Activated naive CD8-positive, alpha-beta T cell treated with anti-CD3 and anti-CD28 coated beads, Interleukin-2, amount 10 ng/mL, durations not matched to agents 7 days and 5 days (primary cell): ENCODE measurements around the gene MCF2L. TPM values are rescaled to one million over a fixed set of nuclear protein-coding genes. Genes with fewer than 3 reads are reported as not detected.
A peak's percentile ranks its signal among the peaks of the same experiment; 100 is the strongest.

Experiments
- ATAC-seq: fragments of 150-1000 bp; cut with Tn5 transposase; one replicate; pipeline ENCODE4 v1.10.0; 2021; ENCODE audit warnings: low read depth, moderate library complexity
- POLR2A ChIA-PET: fragments of 350-600 bp; sonication (Branson Sonifier 250); formaldehyde crosslinking; loops from one replicate; lab custom pipeline; 2021; ENCODE audit warnings: antibody characterized with exemption; lab: Charles Lee
- DNase-seq: peaks from one replicate; pipeline ENCODE4 v3.0.0; 2021
- H3K27ac Mint-ChIP-seq: one replicate; pipeline ENCODE4 v1.8.0; 2022; ENCODE audit warnings: mild to moderate bottlenecking, mixed read lengths
- H3K27me3 Mint-ChIP-seq: one replicate; pipeline ENCODE4 v1.8.0; 2022; ENCODE audit warnings: mild to moderate bottlenecking, moderate library complexity, mixed read lengths
- H3K36me3 Mint-ChIP-seq: one replicate; pipeline ENCODE4 v1.8.0; 2021; ENCODE audit warnings: mild to moderate bottlenecking, mixed read lengths
- H3K4me1 Mint-ChIP-seq: one replicate; pipeline ENCODE4 v1.8.0; 2021; ENCODE audit warnings: mixed read lengths
- H3K4me3 Mint-ChIP-seq: one replicate; pipeline ENCODE4 v1.8.0; 2022; ENCODE audit warnings: mild to moderate bottlenecking, moderate library complexity, mixed read lengths
- H3K9me3 Mint-ChIP-seq: one replicate; pipeline ENCODE4 v1.8.0; 2021; ENCODE audit warnings: mixed read lengths
- total RNA-seq, 2 experiments: library from RNA; stranded (reverse); gene quantifications; one replicate each; pipeline ENCODE4 v1.2.3, GENCODE V29; 2021

Gene MCF2L
- total RNA-seq, 2 experiments from 2014 or later, result 9.3 to 11.5 TPM

DNA sequence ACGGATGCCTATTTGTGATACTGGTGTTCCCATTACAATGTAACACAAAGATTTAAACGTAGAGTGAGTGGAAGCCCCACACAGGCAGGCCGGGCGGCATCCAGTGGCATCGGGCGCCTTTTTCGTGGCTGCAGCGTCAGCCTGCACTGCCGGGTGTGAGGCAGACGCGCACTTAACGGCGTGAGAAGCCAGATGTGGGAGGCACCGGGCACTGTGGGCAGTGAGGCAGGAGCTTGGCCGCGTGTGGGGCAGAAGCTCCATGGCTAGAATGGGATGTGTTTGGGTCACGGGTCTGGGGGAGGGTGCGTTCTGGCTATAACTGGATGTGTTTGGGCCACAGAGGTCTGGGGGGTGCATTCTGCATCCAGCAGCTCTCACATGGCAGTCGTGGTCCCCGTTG, 73.4 kb downstream of the MCF2L start:
- Mint-ChIP-seq H3K4me3 (no peak overlapping the region), H3K4me1 (no peaks in the 10 kb centered on the region), H3K36me3 (no peaks in the 10 kb centered on the region), H3K9me3 (no peaks in the 10 kb centered on the region), H3K27ac (no peak overlapping the region), H3K27me3 (no peaks in the 10 kb centered on the region)
- DNase-seq, result no peak
- ATAC-seq, result no peak
- POLR2A ChIA-PET, result no interaction called here

DNA sequence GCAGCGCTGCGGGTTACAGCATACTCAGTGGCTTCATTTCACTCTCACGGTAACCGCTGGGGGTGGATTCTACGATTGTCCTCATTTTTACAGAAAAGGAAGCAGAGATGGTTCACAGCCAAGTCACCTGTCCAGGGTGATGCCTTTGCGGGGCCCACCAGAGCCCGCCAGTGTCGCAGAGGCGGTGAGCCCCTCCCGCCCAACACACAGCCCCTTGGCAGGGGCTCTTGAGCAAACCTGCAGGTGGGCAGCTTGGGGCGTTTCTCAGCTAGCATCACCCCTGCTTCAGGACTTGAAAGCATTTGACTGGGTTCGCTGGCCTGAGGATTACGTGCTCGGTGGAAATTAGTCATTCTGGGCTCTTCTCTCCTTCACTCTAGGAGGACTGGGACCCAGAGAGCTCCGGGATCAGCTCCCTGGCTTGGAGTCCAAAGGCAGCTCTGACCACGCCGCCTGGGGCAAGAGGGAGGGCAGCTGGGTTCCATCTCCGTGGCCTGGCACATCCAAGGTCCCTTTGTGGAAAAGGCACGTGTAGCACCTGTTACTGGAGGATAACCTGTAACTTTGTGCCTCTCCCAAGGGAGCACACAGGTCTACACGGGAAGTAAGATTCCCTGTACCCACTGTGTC, 74.1 kb downstream of the MCF2L start:
- no peaks in the 10 kb centered on the region for H3K9me3 Mint-ChIP-seq
- no peak for ATAC-seq
- no peaks in the 10 kb centered on the region for H3K36me3 Mint-ChIP-seq
- POLR2A ChIA-PET, result no interaction called here
- no peak overlapping the region for H3K27ac Mint-ChIP-seq
- H3K4me1 Mint-ChIP-seq, result no peaks in the 10 kb centered on the region
- H3K27me3 Mint-ChIP-seq, result no peaks in the 10 kb centered on the region
- no peak overlapping the region for H3K4me3 Mint-ChIP-seq
- no peak for DNase-seq

DNA sequence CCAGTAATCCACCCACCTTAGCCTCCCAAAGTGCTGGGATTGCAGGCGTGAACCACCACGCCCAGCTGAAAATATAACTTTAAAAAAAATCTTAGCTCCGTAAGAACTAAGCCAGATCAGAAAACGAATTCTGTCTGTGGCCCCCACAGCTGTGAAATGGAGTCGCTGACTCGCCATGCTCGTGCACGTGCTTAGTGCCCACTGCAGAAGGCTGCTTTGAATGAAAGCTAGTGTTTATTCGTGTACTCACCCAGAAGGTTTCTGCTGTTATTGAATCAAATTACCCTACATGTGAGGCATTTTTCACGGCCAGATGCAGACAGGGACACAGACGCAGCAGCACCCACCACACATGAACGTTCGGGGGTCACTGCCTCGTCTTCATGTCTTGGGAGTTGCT, 74.9 kb downstream of the MCF2L start:
- DNase-seq (no peak), ATAC-seq (no peak)
- POLR2A ChIA-PET, result no interaction called here
- Mint-ChIP-seq H3K36me3 (no peaks in the 10 kb centered on the region), H3K27me3 (no peaks in the 10 kb centered on the region), H3K4me1 (no peaks in the 10 kb centered on the region), H3K4me3 (no peak overlapping the region), H3K27ac (no peak overlapping the region), H3K9me3 (no peaks in the 10 kb centered on the region)

DNA sequence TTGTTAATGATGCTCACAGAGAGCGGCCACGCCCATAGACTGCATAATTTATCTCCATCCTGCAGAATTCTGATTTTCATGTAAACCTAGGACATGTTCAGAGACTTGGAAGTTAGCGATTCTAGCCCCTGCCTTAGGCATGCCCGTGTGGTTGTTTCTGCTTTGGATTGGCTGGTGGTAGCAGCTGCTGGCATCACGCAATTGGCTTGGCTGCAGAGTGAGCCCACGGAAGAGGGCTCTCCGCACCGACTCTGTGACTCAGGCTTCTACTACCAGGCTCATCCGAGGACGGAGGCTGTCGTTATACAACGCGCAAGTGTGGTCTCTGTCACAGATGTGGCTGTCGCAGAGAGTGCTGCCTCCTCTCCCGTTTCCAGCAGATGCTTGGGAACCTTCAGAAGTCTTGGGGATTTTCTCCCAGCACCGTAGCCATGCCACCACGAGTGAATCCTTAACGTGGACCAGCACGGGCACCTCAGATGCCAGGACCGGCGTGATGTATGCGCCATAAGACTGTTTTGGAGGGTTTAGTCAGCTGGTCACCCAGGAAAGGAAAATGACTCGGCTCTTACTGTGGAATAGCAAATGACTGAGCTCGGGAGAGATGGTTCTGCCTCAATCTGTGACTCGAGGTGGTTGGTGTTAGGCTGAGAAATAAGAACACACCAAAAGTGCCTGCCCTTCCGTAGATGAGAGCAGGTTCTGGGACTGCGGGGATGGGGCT, 75.5 kb downstream of the MCF2L start:
- Mint-ChIP-seq H3K4me3 (no peak overlapping the region), H3K4me1 (no peaks in the 10 kb centered on the region), H3K27ac (no peak overlapping the region), H3K36me3 (no peaks in the 10 kb centered on the region), H3K9me3 (no peaks in the 10 kb centered on the region), H3K27me3 (no peaks in the 10 kb centered on the region)
- ATAC-seq (no peak), DNase-seq (no peak)
- POLR2A ChIA-PET, result no interaction called here

DNA sequence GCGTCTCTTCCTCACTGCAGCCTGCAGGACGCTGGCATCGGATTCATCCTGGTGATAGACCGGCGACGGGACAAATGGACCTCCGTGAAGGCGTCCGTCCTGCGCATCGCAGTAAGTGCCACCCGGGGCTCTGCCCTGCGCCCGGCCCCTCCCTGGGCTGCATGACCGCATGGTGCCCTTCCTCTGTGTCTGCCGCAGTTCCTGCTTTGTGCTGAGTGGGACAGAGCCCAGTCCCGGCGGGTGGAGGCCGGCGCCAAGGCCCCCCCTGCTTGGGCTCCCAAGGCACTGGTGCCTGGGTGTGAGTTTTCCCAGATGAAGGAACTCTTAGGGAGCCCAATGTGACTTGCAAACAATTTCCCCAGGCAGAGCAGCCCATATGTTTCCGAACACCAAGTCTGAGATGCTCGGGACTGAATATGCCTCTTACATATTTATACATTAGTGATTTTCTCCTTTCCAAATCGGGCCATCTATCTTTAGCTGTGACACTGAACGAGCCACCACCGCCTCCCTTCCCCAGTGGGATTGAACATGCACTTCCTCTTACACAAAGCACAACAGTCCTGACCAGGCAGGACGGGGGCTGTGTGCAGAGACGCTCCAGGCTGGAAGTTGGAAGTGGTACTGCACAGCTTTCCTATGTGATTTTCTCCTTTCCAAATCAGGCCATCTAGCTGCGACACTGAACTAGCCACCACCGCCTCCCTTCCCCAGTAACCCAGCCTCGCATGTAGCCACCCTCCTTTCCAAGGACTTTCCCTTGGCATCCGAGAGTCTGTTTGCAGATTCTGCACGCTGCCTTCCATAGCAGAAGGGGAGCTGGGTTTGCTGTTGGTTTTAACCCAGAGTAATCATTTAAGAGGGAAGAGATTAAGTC, 76.5 kb downstream of the MCF2L start:
- no peak for DNase-seq
- no peaks in the 10 kb centered on the region for H3K27me3 Mint-ChIP-seq

DNA sequence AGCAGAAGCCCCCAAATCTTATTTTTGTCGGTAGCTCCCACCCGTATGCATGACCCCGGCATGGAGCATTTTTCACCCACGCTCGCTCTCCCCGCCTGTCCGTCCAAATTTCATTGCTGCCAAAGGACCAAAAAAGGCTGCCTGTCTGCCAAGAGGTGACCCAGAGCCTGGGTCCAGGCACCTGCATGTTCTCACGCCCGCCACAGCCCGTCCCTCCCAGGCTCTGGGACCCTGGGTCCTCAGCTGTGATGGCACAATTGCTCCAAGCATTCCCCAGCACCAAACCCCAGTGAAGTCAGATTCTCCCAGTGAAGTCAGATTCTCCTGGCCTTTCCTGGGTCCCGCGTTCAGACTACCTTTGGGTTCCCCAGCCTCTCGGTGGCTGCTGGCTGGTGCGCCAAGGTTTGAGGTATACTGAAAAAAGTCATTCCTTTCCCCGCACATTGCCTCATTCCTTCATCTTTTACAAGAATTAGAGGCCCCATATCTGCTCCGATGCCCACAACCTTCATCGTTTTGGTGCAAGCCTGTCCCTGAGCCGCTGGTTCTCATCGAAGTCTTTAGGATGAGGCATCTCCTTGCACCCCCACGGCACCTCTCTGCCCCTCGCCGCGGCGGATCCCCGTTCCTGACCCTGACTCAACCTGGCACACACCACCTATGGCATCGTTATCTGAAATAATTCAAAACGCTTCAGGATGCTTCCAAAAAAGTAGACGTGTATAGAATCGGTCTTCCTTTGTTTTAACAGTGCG, 77.3 kb downstream of the MCF2L start:
- no peaks in the 10 kb centered on the region for H3K36me3 Mint-ChIP-seq
- POLR2A ChIA-PET, result no interaction called here
- H3K27me3 Mint-ChIP-seq, result no peaks in the 10 kb centered on the region
- no peak overlapping the region for H3K4me3 Mint-ChIP-seq
- DNase-seq, result no peak
- no peaks in the 10 kb centered on the region for H3K9me3 Mint-ChIP-seq
- no peaks in the 10 kb centered on the region for H3K4me1 Mint-ChIP-seq
- H3K27ac Mint-ChIP-seq, result no peak overlapping the region
- ATAC-seq, result no peak

More for the DNA sequence above, 76.5 kb downstream of the MCF2L start:
- no peaks in the 10 kb centered on the region for H3K9me3 Mint-ChIP-seq
- no peaks in the 10 kb centered on the region for H3K36me3 Mint-ChIP-seq
- POLR2A ChIA-PET, result no interaction called here
- H3K4me1 Mint-ChIP-seq, result no peaks in the 10 kb centered on the region
- no peak overlapping the region for H3K4me3 Mint-ChIP-seq
- no peak overlapping the region for H3K27ac Mint-ChIP-seq
- no peak for ATAC-seq

DNA sequence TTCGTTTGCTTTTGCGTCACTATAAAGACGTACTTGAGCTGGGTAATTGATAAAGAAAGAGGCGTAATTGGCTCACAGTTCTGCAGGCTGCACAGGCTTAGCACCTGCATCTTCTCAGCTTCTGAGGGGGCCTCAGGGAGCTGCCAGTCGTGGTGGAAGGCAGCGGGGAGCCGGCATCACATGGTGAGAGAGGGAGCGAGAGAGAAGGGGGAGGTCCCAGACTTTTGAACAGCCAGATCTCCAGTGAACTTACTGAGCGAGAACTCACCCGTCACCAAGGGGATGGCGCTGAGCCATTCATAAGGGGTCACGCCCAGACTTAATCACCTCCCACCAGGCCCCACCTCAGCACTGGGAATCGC, 77.8 kb downstream of the MCF2L start:
- POLR2A ChIA-PET, result no interaction called here
- DNase-seq (no peak), ATAC-seq (no peak)
- H3K36me3 Mint-ChIP-seq, result no peaks in the 10 kb centered on the region
- no peaks in the 10 kb centered on the region for H3K27me3 Mint-ChIP-seq
- H3K27ac Mint-ChIP-seq, result no peak overlapping the region
- H3K9me3 Mint-ChIP-seq, result no peaks in the 10 kb centered on the region
- no peaks in the 10 kb centered on the region for H3K4me1 Mint-ChIP-seq
- no peak overlapping the region for H3K4me3 Mint-ChIP-seq

DNA sequence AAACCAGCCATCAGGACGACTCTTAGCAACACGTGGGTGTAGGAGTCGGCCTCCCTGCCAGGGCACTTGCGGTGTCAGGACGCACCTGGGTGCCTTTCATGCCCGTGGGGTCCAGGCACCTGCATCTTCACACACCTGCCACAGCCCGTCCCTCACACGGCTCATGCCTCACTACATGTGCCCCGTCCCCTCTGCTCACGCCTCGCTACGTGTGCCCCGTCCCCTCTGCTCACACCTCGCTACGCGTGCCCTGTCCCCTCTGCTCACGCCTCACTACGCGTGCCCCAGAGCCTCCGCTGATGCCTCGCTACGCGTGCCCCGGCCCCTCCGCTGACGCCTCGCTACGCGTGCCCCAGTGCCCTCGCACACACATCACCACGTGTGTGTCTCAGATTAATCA, 78.6 kb downstream of the MCF2L start:
- no peaks in the 10 kb centered on the region for H3K9me3 Mint-ChIP-seq
- H3K27ac Mint-ChIP-seq, result no peak overlapping the region
- H3K4me3 Mint-ChIP-seq, result no peak overlapping the region
- POLR2A ChIA-PET, result interaction anchor here (0.7 kb wide), 1 partner anchor 108 kb away, joined by 4 read pairs; no protein-coding TSS in a partner anchor
- H3K27me3 Mint-ChIP-seq, result no peaks in the 10 kb centered on the region
- H3K4me1 Mint-ChIP-seq, result no peaks in the 10 kb centered on the region
- no peaks in the 10 kb centered on the region for H3K36me3 Mint-ChIP-seq
- no peak for DNase-seq
- ATAC-seq, result no peak

DNA sequence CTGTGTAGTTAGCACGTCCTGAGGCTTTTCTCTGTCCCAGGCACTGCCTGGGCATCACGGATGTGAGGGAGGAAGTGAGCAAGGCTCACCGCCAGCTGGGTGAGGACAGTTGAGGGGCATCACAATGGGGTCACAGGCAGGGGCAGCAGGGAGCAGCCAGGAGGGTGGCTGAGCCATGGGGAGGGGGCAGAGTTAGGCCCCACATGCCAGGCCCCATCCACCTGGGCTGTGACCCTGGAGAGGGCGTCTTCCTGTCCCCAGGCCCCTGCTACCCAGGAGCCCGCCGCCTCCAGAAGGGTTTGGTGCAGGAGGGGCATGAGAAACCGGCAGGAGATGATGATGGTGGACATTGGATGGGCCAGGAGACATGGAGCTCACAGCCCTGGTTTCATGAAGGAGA, 79.8 kb downstream of the MCF2L start:
- POLR2A ChIA-PET, result no interaction called here

DNA sequence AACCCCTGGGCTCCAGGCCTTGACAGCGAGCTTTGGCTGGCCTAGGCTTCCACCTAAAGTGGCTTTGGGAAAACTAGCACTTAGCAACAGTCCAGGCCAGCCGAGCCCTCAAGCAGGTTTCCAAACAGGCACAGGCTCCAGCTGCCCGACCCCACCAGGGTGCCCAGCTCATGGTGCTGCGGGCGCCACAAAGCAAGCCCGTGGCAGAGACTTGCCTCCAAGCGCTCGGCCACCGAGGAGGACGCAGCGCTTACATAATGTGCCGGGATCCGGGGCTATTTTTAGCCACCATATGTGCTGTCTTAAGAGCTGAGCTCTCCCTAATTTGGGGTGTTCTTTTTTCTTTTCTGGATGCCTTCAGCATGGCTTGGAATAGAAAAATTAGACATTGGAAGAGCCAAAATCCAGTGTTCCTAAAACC, 80.5 kb downstream of the MCF2L start:
- Mint-ChIP-seq H3K36me3 (no peaks in the 10 kb centered on the region), H3K9me3 (no peaks in the 10 kb centered on the region)
- ATAC-seq, result no peak

More for the DNA sequence above, 79.8 kb downstream of the MCF2L start:
- Mint-ChIP-seq H3K4me3 (no peak overlapping the region), H3K27ac (no peak overlapping the region), H3K9me3 (no peaks in the 10 kb centered on the region), H3K36me3 (no peaks in the 10 kb centered on the region), H3K4me1 (no peaks in the 10 kb centered on the region), H3K27me3 (no peaks in the 10 kb centered on the region)
- no peak for DNase-seq
- ATAC-seq, result no peak

DNA sequence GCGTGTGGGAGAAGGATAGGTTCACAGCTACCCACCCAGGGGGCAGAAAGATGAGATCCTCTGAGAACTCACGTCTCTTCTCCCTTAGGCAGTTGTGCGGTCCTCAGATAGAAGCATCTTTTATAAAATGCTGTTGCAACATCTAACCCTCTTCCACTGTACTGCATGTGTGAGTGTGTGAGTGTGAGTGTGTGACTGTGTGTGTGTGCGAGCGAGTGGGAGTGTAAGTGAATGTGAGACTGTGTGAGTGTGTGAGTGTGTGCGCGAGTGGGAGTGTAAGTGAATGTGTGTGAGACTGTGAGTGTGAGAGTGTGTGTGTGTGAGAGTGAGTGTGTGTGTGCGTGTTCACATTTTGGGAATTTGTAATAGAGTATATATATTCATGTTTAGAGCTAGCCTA, 81.0 kb downstream of the MCF2L start:
- no peak overlapping the region for H3K4me3 Mint-ChIP-seq
- no peaks in the 10 kb centered on the region for H3K9me3 Mint-ChIP-seq
- ATAC-seq (no peak), DNase-seq (no peak)
- H3K4me1 Mint-ChIP-seq, result no peaks in the 10 kb centered on the region
- POLR2A ChIA-PET, result no interaction called here
- no peaks in the 10 kb centered on the region for H3K36me3 Mint-ChIP-seq
- no peaks in the 10 kb centered on the region for H3K27me3 Mint-ChIP-seq
- H3K27ac Mint-ChIP-seq, result peak overlapping the region; percentile 2

More for the DNA sequence above, 80.5 kb downstream of the MCF2L start:
- Mint-ChIP-seq H3K27ac (no peak overlapping the region), H3K4me3 (no peak overlapping the region), H3K4me1 (no peaks in the 10 kb centered on the region), H3K27me3 (no peaks in the 10 kb centered on the region)
- POLR2A ChIA-PET, result no interaction called here
- DNase-seq, result no peak

DNA sequence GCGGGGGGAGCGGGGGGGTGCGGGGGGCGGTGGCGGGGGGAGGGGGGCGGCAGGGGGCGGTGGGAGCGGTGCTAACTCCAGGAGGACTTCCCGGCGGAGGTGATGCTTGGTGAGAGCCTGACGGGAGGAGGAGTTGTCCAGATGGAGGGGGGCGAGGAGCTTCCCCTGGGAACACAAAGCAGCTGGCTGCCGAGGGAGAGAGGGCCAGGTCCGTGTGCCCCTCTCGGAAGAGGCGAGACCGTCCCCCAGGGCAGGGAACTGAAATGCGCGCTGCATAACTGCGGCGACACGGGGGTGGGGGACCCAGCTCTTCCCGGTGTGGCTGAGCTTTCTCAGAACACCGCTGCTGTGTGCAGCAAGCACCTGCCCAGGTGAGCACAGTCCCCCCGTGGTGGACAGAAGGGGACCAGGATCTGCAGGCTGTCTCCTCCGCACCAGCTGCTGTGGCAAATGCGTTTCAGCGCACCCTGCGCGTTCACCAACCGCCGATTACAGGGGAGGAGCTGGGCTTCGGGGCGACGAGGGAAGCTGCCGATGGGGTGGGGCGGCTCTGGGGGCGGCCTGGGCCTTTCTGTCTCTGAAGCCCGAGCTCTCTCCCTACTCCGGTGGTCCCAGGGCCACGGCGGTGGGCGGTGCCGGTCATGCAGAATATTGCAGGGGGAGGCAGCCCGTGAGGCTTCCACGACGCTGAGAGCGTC, 81.9 kb downstream of the MCF2L start:
- no peaks in the 10 kb centered on the region for H3K4me1 Mint-ChIP-seq
- H3K36me3 Mint-ChIP-seq, result no peaks in the 10 kb centered on the region
- H3K27ac Mint-ChIP-seq, result no peak overlapping the region
- H3K9me3 Mint-ChIP-seq, result no peaks in the 10 kb centered on the region
- POLR2A ChIA-PET, result no interaction called here
- H3K27me3 Mint-ChIP-seq, result no peaks in the 10 kb centered on the region
- H3K4me3 Mint-ChIP-seq, result no peak overlapping the region
- no peak for ATAC-seq
- no peak for DNase-seq

DNA sequence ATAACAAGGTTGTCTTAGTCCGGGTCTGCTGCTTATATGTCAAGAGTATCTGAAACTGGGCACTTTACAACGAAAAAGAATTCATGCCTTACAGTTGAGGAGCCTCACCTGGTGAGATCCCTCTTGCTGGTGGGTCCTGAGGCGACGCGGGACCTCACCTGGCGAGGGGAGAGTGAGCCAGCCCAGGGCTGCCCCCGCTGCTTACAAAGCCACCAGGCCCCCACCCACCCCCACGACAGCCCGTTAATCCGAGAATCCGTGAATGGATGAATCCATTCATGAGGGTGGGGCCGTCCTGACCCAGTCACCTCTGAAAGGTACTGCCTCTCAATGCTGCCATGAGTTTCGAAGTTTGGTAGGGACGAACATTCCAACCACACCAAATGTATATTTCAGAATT, 82.6 kb downstream of the MCF2L start:
- no peak overlapping the region for H3K4me3 Mint-ChIP-seq
- no peaks in the 10 kb centered on the region for H3K36me3 Mint-ChIP-seq
- no peak overlapping the region for H3K27ac Mint-ChIP-seq
- ATAC-seq (no peak), DNase-seq (no peak)
- no peaks in the 10 kb centered on the region for H3K4me1 Mint-ChIP-seq
- H3K9me3 Mint-ChIP-seq, result no peaks in the 10 kb centered on the region
- POLR2A ChIA-PET, result no interaction called here
- H3K27me3 Mint-ChIP-seq, result no peaks in the 10 kb centered on the region
